Measurements from ENCODE around the gene GABRR1.

GRCh38 chr6:89162047-89162371, 55.1 kb downstream of the GABRR1 start:
- TF ChIP-seq CTCF (IDR thresholded peaks at IDR 0.05; ENCODE audit: low read length), result no peak
- no peak for TF ChIP-seq EZH2 (IDR thresholded peaks at IDR 0.05; ENCODE audit: borderline replicate concordance, low read length)
